Left colon (tissue), 2 donors: Measurements from ENCODE around the gene PRKCE. TPM values are rescaled to one million over a fixed set of nuclear protein-coding genes. Genes with fewer than 3 reads are reported as not detected.
A peak's percentile ranks its signal among the peaks of the same experiment; 100 is the strongest.

Experiments used
- ATAC-seq: fragments of 200-7000 bp; cut with Tn5 transposase; one replicate; pipeline ENCODE4 v1.9.1; 2020; ENCODE audit warnings: mild to moderate bottlenecking, moderate library complexity
- DNase-seq, 2 donors: peaks; one replicate each; pipeline ENCODE4 v3.0.0-alpha.2; 2020
- intact Hi-C, 2 donors: fragments of 100-400 bp; cut with DNase I in 1 of 2; cut with micrococcal nuclease in 1 of 2; formaldehyde crosslinking; loops; one replicate each; pipeline versions ENCODE4 v1.11.2 to v1.14.0; 2022; cut with DNase I, micrococcal nuclease
- total RNA-seq, 2 donors: library from RNA; stranded (reverse); fragmentation: NEBNext Ultra II Directional; extraction: Animal tissue kit (Norgen Biotek cat#: 25700); gene quantifications; one replicate each; pipeline ENCODE4 v1.2.1, GENCODE V29; 2021
- donor health status: DM: no; HTN: no; CAD: no.
- donor health status: DM: yes; HTN: yes; CAD: no.

PRKCE gene
- total RNA-seq, 2 donors from 2014 or later = 22.2 to 29.2 TPM

DNA sequence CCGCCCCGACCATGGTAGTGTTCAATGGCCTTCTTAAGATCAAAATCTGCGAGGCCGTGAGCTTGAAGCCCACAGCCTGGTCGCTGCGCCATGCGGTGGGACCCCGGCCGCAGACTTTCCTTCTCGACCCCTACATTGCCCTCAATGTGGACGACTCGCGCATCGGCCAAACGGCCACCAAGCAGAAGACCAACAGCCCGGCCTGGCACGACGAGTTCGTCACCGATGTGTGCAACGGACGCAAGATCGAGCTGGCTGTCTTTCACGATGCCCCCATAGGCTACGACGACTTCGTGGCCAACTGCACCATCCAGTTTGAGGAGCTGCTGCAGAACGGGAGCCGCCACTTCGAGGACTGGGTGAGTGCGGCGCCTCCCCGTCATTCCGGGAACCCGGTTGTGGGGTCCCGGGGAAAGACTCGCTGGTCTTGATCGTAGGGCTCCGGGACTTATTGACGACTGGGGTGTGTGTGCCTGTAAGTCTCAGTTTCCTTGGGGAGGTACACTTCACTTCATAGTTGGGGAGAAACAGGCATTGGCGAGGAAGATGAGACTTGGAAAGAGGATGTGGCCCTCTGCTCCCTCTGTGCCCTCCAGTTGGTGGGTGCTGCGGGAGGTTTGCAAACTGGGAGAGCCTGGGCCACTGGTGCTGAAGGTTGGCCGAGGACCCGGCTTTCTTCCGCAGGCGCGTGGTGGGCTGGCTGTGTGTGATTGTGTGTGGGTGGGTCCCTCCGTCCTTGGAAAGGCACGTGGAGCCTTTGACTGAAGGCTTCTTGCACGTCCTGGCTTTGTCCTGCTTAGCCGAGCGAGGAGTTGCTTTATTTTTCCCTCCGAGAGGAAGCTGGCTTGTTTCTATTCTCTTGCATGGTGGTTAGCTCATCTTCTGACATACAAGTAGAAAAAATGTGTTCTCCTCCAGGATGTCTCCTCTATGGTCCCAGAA is 886 bp downstream of the PRKCE start:
- ATAC-seq (no peak), DNase-seq (peak; percentile 51 to 57)
- intact Hi-C loops = loop anchor here in 1 of 2 donors (5.0 kb wide), 1 partner anchor 125 kb away; no protein-coding TSS in a partner anchor

DNA sequence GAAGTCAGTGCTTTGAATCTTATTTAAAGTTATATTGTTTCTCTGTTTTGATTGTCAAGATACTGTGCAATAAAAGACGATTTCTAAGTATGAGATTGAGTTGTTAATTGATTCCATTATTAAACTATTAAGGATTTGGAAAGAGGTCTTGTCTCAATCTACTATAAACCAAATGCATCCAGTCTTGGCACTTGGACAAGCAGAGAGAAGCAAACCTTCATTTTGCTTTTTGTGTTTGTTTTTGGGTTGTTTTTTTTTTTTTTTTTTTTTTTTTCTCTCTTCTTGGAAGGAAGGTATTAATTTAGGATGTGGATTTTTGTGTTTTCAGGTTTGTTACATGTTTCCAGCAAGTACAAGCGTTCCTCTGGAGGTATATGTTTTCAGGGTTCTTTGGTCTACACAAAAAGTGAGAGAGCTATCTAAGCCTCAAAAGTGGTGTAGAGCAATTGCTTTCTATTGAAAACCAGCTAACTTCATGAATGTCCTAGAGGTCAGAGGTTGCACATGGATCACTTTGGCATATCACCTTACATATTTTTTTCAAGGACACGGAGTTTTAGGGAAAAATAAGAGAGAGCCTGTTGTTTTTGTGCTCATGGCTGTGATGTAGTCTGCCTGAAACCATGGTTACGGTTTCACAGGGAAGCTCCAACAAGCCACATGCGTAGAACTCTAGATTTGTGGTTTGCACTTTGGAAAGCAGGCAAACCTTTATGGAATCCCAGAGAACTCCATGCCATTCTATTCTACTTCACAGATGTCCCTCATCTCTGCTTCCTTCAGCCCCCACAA is 1.8 kb downstream of the PRKCE start:
- intact Hi-C loops = loop anchor here in 1 of 2 donors (5.0 kb wide), 1 partner anchor 124 kb away; no protein-coding TSS in a partner anchor
- no peak for DNase-seq
- ATAC-seq = no peak

DNA sequence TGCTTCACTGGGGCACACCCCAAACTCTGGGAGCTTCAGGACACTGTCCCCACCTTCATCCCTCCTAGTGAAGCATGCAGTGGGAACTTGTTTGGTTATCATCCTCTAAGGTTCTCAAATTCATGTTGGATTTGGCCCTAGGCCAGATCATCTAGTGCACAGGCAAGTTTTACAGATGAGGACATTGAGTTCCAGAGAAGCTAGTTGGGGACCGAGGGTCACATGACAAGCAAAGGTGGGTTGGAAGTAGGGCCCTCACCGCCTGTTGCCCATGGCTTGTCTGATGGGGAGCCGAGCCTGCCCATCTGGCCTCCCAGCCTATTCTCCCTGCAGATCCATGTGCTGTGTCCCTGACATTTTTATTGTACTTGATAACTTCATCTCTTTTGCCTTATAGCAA is 2.8 kb downstream of the PRKCE start:
- DNase-seq (no peak), ATAC-seq (no peak)
- intact Hi-C loops = loop anchor here in 1 of 2 donors (5.0 kb wide), 1 partner anchor 123 kb away; no protein-coding TSS in a partner anchor

DNA sequence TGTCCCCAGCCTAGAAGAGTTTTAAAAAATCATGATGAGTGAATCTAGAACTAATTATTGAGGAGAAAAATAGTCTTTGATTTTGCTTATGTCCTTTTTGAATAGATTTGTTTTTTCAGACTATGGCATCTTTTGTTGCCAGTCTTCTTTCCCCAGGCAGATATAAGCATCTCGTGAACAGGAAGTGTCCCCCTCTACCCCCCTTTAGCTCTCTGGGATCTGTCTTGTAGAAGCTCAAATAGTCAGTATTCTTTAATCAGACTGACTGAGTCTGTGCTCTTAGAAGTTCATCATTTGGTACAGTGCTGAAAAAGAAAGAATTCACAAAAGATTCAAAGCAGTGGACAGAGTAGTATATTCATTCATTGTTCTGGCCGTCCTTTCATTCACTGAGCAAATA is 10.4 kb downstream of the PRKCE start:
- ATAC-seq = no peak
- no peak for DNase-seq
- intact Hi-C loops = no loop called here

DNA sequence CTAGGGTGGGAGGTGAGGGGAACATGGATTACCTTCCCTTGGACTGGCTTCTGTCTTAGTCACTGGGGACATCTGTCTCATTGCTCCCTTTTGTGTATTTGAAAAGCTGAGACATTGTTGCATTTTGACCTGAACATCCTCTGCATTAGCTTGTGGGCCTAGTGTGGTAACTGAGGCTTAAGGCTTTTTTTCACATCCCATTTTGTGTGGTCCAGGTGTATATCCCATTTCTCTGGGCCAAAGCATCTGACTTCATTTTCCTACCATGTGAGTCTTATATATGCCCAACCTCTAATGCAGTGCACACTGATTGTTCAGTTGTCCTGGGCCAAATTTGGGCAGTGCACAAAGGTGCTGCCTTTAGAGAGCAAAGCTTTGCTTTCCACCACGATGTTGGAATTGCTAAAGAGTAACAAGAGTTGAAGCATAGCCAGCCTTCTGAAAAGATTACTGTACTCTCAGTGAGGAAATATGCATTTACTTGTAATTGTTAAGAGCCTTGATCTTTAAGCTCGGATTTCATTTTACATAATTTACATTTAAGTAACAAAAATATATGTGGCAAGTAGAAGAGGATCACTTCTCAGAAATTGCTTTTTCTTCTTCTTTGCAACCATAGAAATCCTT is 13.3 kb downstream of the PRKCE start:
- no peak for ATAC-seq
- no peak for DNase-seq
- intact Hi-C loops = no loop called here

DNA sequence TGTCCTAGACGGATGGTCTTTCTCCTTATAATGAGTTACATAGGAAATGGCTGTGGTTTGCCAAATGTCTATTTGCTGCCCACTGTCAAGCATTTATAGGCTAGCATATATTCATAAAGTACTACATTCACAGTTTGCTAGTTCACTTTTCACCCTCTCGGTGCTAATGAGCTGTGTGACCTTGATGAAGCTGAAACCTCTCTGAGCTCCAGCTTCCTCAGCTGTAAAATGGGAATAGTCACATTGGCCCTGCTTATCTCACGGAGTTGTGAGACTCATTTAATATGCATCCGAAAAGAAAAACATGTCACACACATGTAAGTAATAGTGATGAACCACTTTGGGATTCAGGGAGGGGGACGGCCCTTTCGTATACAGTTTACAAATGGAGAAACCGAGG is 17.0 kb downstream of the PRKCE start:
- ATAC-seq (no peak), DNase-seq (no peak)
- intact Hi-C loops = no loop called here

DNA sequence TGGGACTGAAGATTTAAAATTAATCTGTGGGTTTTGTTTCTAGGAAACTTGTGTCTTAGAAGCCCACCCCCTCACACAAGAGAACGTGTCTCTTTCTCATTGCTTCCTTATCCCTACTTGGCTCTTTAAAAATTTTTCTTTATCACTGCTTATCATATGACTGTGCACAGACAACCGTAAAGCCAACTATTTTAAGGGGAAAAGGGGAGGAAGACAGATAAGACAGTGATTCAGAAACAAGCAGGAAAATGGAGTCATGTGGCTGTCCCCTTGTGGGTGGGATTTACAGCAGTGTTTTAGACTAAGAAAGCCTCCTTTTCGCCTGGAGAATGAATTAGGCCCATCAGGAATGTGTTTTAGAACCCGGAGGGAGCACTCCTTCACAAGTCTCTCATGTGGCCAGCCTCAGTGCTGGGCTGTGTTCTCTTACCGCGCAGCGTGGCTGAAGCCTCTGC is 17.6 kb downstream of the PRKCE start:
- intact Hi-C loops = no loop called here
- ATAC-seq = no peak
- no peak for DNase-seq

DNA sequence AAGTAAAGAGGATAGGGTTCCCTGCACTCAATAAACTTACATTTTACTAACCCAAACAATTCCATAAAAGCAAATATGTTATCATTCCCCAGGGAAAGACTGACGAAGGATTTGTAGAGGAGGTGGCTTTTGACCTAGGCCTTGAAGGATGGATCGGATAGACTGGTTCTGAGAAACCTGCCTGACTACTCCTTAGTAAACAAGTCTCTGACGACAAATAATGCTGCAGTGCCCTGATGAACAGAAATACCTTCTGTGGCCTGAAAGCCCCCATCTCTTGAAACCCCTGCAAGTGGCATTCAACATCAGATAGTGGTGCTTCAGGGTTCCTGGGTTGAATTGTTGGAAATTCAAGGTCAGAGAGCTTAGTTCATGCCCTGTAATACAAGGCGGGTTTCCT is 19.2 kb downstream of the PRKCE start:
- intact Hi-C loops = no loop called here
- ATAC-seq (no peak), DNase-seq (no peak)

DNA sequence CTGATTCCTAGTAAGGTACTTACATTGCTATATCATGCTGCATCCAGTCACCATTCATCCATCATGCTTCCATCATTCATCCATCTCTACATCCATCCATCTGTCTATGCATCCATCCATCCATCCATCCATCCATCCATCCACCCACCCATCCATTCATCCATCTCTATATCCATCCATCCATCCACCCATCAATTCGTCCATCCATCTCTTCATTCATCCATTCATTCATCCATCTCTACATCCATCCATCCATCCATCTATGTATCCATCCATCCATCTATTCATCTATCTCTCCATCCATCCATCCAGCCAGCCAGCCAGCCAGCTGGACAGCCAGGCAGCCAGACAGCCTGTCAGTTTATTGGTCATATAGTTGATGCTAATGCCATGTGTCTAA is 20.7 kb downstream of the PRKCE start:
- DNase-seq (no peak), ATAC-seq (no peak)
- intact Hi-C loops = no loop called here

DNA sequence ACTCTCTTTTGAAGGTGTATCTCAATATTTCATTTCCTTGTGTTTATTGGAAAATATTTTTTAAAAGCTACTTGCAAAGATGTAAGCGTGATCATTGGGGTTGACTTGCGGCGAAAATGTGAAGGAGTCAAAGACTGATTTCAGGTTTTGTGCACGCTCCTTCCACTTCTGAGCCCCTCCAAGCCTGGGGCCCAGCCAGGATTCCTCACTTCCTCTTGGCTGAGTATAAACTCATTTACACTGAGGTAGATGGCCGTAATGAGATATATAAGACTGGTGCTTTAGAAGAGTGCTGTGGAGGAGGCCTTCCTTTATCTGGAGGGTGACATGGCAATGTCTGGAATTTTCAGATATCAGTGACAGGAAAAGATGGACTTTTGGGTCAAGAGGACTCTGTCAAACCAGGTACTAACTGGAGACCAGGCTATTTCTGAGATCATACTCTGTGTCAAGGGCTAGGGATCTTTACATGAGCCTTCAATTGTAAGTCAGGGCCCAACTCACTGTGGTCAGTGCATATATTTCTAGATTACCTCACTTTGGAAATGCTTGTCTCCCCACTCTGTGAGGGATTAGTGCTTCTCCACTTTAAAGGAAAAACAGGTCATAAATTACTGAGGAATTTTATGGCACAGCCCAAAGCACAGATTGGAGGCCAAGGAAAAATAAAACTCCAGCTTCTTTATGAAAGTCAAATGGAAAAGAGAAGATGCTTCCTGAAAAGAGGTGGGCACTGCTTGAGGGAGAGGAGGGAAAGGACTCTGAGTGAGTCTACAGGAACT is 22.8 kb downstream of the PRKCE start:
- no peak for DNase-seq
- ATAC-seq = peak; percentile 3
- intact Hi-C loops = no loop called here

DNA sequence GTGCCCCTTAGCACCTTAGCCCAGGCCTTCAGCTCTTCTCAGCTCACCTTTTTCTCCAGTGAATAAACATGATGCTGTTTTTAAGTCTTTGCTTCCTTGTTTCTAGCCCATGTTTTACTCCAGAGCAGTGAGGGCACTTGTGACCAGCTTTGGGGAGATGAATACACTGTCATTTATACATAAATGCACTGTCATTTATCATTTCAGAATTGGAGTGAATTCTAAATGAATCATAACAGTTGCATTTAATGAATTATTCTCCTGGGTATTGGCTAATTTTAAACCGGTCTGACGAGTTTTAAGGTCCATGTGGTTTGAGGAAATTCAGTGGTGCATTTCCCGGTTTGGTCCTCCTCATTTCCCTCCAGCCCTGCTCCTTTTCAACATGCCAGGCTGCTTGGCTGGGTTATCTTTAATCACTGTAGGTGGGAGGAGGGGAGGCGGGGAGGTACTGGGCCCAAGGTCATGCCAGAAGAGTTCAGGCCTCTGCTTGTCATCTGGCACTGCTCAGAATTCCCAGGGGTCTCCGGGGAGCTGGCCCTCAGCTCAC is 23.9 kb downstream of the PRKCE start:
- intact Hi-C loops = no loop called here
- ATAC-seq (peak; percentile 90), DNase-seq (peak; percentile 63 to 75)

DNA sequence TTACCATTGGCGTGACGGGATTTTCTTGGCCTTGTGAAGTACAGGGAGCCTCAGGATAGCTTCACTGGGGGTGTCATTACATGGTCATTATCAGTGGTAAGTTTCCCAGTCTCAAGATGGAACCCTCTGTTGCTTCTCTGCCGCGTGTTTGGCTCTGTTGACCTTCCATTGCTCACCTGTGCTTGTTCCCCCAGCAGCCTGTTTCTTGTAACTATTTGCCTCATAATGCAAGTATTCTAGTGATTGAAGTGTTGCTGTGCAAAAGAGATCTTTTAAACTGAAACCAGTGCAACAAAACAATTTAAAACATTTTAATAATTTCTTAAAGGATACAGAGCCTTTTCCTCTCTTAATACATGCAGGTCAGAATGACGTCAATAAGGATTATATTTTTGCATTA is 24.6 kb downstream of the PRKCE start:
- intact Hi-C loops = no loop called here
- no peak for ATAC-seq
- DNase-seq = no peak

DNA sequence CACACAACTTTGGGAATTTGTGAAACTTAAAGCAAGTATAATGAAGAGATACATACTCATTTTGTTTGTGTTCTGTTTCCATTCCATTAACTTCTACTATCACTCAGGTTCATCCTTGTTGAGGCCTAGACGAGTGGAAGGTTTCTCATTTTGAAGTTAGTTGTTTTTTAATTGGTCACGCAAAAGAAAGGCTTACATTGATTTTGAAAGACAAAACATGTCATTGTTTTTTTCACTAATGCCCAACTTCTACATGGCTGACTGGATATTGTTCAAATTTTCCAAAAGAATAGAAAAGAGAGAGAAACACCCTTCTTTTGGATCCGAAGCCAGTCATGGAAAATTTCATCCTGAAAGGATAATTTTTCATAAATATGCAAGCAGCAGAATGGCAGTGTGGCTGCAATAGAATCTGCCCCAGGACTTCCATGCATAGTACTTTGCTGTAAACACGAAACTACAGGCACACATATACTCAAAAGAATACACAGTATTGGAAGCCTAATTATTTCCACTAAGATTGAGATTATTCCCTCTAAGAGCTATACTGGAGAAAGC is 27.4 kb downstream of the PRKCE start:
- intact Hi-C loops = no loop called here
- DNase-seq (no peak), ATAC-seq (no peak)

DNA sequence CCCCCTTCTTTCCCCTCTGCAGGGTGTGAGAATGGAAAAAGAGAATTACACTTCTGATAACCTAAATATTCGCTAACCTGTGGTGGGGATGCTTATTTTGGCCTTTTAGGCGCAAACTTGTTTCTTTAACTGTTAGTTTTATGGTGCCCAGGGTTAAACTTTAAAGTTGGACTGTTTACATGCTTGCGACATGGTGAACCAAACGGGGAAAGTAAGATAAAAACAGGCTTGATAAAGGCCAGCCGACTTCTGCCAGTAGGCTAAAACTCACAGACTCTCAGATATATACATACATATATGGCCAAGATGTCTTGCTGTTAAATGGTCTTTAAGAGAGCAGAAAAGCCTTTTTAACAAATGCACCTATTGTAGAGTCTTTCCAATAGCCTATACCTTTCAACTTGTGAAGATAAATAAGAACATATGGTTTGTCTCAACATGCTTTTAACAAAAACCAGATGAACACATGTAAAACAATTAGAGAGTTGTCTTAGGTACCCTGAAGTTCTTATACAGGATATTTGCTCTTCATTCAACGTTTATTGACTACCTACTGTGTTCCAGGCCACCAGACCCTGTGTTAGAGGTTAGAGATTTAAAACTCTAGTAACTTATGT is 29.0 kb downstream of the PRKCE start:
- intact Hi-C loops = no loop called here
- no peak for ATAC-seq
- DNase-seq = no peak

DNA sequence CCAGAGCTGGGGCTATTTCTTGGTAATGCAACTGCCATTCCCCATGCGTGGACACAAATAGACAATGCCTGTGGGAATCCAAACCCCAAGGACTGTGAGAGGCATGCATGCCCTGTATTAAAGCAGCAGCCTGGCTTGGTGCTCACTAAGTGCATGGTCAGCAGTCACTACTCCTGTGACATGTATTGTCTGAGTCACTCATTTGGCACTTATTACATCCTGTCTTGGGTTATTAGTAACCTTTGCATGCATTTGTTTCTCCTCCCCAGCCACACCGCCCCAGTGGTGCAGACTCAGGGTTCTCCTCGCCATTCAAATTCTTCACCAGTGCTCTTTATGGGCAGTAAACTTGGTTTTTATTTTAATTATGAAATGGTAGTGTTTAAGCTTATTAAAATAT is 30.2 kb downstream of the PRKCE start:
- intact Hi-C loops = no loop called here
- peak; percentile 47 for ATAC-seq

DNA sequence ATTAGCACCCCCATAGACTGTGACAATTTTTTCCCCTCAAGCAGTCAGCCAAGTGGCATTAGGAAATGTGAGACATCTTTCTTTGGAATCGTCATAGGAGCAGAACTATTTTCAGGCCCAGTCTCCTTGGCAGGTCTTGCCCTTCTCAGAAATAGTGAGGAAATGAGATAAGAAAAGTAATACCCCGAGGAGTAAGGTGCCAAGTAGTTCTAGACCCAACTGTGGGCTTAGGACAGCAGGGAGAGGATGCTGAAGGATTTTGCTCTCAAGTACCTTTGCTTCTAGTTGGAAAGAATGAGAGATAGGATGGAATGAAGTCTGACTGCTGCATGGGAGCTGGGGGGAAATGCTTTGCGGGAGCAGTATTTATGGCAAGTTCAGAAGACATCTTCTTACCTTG is 31.8 kb downstream of the PRKCE start:
- ATAC-seq (no peak), DNase-seq (no peak)
- intact Hi-C loops = no loop called here

More for the DNA sequence above, 30.2 kb downstream of the PRKCE start:
- DNase-seq = no peak

DNA sequence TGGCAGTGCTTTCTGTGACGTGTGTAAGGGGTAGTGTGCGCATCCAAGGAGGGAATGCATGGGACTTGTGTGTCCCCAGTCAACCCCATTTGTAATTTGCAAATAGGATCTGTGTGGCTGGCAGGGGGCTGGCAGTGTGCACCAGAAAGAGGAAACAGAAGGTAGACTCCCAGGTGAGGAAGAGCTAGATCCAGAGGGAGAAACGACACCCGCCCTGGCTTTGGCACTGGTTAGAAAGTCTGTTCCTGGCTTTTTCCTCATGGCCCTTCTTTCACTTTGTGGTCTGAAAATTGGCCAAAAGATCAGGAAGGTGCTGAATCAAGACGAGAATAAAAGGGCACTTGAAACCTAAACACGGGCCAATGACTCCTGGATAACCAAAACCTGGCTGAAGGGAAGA is 33.3 kb downstream of the PRKCE start:
- ATAC-seq (peak; percentile 27), DNase-seq (no peak)
- intact Hi-C loops = no loop called here

DNA sequence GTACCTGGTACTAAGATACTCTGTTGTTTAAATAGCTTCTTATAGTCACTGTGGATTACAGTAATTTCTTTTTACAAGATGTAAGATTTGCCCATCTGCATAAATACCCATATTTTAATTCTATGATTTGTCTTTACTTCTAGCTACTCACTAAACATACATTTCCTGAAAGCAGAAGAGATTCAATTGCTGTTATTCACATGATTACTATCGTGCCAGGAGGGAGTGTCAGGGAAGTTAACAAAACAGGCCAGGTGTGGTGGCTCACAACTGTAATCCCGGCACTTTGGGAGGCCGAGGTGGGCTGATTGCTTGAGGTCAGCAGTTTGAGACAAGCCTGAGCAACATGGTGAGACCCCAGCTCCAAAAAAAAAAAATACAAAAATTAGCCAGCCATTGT is 33.8 kb downstream of the PRKCE start:
- intact Hi-C loops = no loop called here
- ATAC-seq = peak; percentile 78
- peak; percentile 40 to 54 for DNase-seq
